NCI-H69 (cell line): ENCODE measurements around the gene IL1RAPL1.

Experiments
- DNase-seq: peaks from one replicate; lab custom pipeline; 2025; lab: John Stamatoyannopoulos, UW

The IL1RAPL1 gene

GRCh38 chrX:29648161-29648560 is 1060.9 kb downstream of the IL1RAPL1 start:
- no peak for DNase-seq

- DNase-seq = no peak
These were observed 1065.2 kb downstream of the IL1RAPL1 start for GRCh38 chrX:29652484-29652883.

- DNase-seq = no peak
These were observed 1066.5 kb downstream of the IL1RAPL1 start for GRCh38 chrX:29653721-29654120.

GRCh38 chrX:29659911-29660310 is 1072.7 kb downstream of the IL1RAPL1 start:
- no peak for DNase-seq

GRCh38 chrX:29661290-29661689 is 1074.0 kb downstream of the IL1RAPL1 start:
- no peak for DNase-seq

- DNase-seq = no peak
These were observed 1074.9 kb downstream of the IL1RAPL1 start for GRCh38 chrX:29662101-29662500.

GRCh38 chrX:29662759-29663503 is 1075.7 kb downstream of the IL1RAPL1 start:
- DNase-seq = no peak

GRCh38 chrX:29665532-29665931 is 1078.3 kb downstream of the IL1RAPL1 start:
- no peak for DNase-seq

GRCh38 chrX:29666366-29666765 is 1079.1 kb downstream of the IL1RAPL1 start:
- DNase-seq = no peak

- no peak for DNase-seq
These were observed 1084.2 kb downstream of the IL1RAPL1 start for GRCh38 chrX:29671421-29671820.

GRCh38 chrX:29687687-29688086 is 1100.4 kb downstream of the IL1RAPL1 start:
- DNase-seq = no peak

GRCh38 chrX:29690061-29690460 is 1102.8 kb downstream of the IL1RAPL1 start:
- DNase-seq = no peak

- DNase-seq = no peak
These were observed 1103.8 kb downstream of the IL1RAPL1 start for GRCh38 chrX:29691044-29691443.

- DNase-seq = no peak
These were observed 1106.7 kb downstream of the IL1RAPL1 start for GRCh38 chrX:29693912-29694311.

- DNase-seq = no peak
These were observed 1112.0 kb downstream of the IL1RAPL1 start for GRCh38 chrX:29699239-29699638.

- no peak for DNase-seq
These were observed 1119.8 kb downstream of the IL1RAPL1 start for GRCh38 chrX:29707088-29707487.

- DNase-seq = no peak
These were observed 1133.9 kb downstream of the IL1RAPL1 start for GRCh38 chrX:29721152-29721551.

- no peak for DNase-seq
These were observed 1137.1 kb downstream of the IL1RAPL1 start for GRCh38 chrX:29724316-29724715.

GRCh38 chrX:29726811-29727210 is 1139.6 kb downstream of the IL1RAPL1 start:
- DNase-seq = no peak

- DNase-seq = no peak
These were observed 1141.4 kb downstream of the IL1RAPL1 start for GRCh38 chrX:29728639-29729038.

- no peak for DNase-seq
These were observed 1157.7 kb downstream of the IL1RAPL1 start for GRCh38 chrX:29744966-29745365.

GRCh38 chrX:29746326-29746725 is 1159.1 kb downstream of the IL1RAPL1 start:
- DNase-seq = no peak

GRCh38 chrX:29762006-29762405 is 1174.8 kb downstream of the IL1RAPL1 start:
- DNase-seq = no peak

GRCh38 chrX:29775890-29776289 is 1188.6 kb downstream of the IL1RAPL1 start:
- DNase-seq = no peak
